Gastrocnemius medialis (tissue), 4 donors: ENCODE measurements around the gene SCN2B. TPM values are rescaled to one million over a fixed set of nuclear protein-coding genes. Genes with fewer than 3 reads are reported as not detected.

ENCODE experiments used
- ATAC-seq, 2 donors: fragments of 150-250 bp; one replicate each; pipeline ENCODE4 v1.9.1; 2016
- DNase-seq, 2 donors: peaks; one replicate each; pipeline ENCODE4 v3.0.0-alpha.2; 2019
- H3K27ac ChIP-seq, 4 donors: fragments of 200-600 bp; sonication (generic); 1 replicate in 1 of 4; 2 replicates in 3 of 4; pipeline ENCODE4 v1.5.1; 2016 to 2018; ENCODE audit warnings: mild to moderate bottlenecking in 2 of 4, moderate library complexity in 1 of 4
- H3K27me3 ChIP-seq, 3 donors: fragments of 200-600 bp; sonication (generic) in 2 of 3; 1 replicate in 1 of 3; 2 replicates in 2 of 3; pipeline versions ENCODE4 v1.5.1 to v1.6.0; 2016 to 2019; ENCODE audit warnings: mild to moderate bottlenecking in 1 of 3, moderate library complexity in 1 of 3
- H3K36me3 ChIP-seq, 2 donors: fragments of 200-600 bp; sonication (generic) in 1 of 2; one replicate each; pipeline ENCODE4 v1.5.1; 2017 to 2018
- H3K4me1 ChIP-seq, 2 donors: fragments of 200-600 bp; sonication (generic) in 1 of 2; one replicate each; pipeline ENCODE4 v1.5.1; 2016 to 2017; ENCODE audit warnings: mild to moderate bottlenecking in 2 of 2
- H3K4me3 ChIP-seq, 4 donors: fragments of 200-600 bp; sonication (generic) in 3 of 4; 1 replicate in 1 of 4; 2 replicates in 3 of 4; pipeline ENCODE4 v1.5.1; 2016 to 2019; ENCODE audit warnings: mild to moderate bottlenecking in 2 of 4
- H3K9me3 ChIP-seq, 3 donors: fragments of 200-600 bp; sonication (generic) in 2 of 3; 1 replicate in 1 of 3; 2 replicates in 2 of 3; pipeline ENCODE4 v1.5.1; 2016 to 2019
- CTCF ChIP-seq, 5 experiments: fragments of 450-650 bp in 3 of 5; fragments of 200-600 bp in 2 of 5; sonication (generic) in 2 of 5; IDR thresholded peaks in 4 of 5; conservative IDR thresholded peaks in 1 of 5; 1 replicate in 4 of 5; 2 replicates in 1 of 5; pipeline ENCODE4 v1.5.1; 2016 to 2019; ENCODE audit warnings: antibody characterized with exemption in 5 of 5, mild to moderate bottlenecking in 3 of 5, moderate library complexity in 3 of 5
- POLR2A ChIP-seq, 2 donors: fragments of 450-650 bp; IDR thresholded peaks; one replicate each; pipeline ENCODE4 v1.6.1; 2017; ENCODE audit warnings: antibody characterized with exemption in 2 of 2, mild to moderate bottlenecking in 2 of 2, moderate library complexity in 2 of 2
- in situ Hi-C, 4 donors: fragments of 200-750 bp; cut with MboI; loops; one replicate each; pipeline versions ENCODE4 v1.15.0 to v1.8.0; 2017; ENCODE audit warnings: low sequenced_read_pairs in 4 of 4
- intact Hi-C: fragments of 100-400 bp; cut with DNase I; formaldehyde crosslinking; loops from one replicate; pipeline ENCODE4 v1.15.1; 2023; ENCODE audit warnings: low total_unique reads
- total RNA-seq, 4 donors: library from RNA; depleted of rRNA; stranded (reverse); fragments of >200 nt; gene quantifications; one replicate each; pipeline versions ENCODE4 v1.1.0 to v1.2.3, GENCODE V29; 2016

Gene SCN2B
- total RNA-seq, 4 donors from 2014 or later = 0.10 to 1.9 (median 0.24) TPM; not detected in 1

GRCh38 chr11:118221419-118221818, 45.0 kb upstream of the SCN2B start:
- Histone ChIP-seq H3K4me1 (no peaks in the 10 kb centered on the region), H3K27ac (no peak overlapping the region), H3K4me3 (no peak overlapping the region), H3K9me3 (no peaks in the 10 kb centered on the region), H3K27me3 (peaks cover 0 to 6% (median 3%) of the 10 kb centered on the region in 3 donors), H3K36me3 (no peaks in the 10 kb centered on the region)
- DNase-seq (no peak), ATAC-seq (no peak)
- intact Hi-C loops = no loop called here
- in situ Hi-C loops = no loop called here
- TF ChIP-seq POLR2A (IDR thresholded peaks at IDR 0.05) = no peak
- TF ChIP-seq CTCF (IDR thresholded peaks at IDR 0.05 in 4 of 5, conservative IDR thresholded peaks at IDR 0.05 in 1 of 5) = no peak

GRCh38 chr11:118219732-118220131, 43.3 kb upstream of the SCN2B start:
- H3K27me3 ChIP-seq = peaks cover 0 to 6% (median 3%) of the 10 kb centered on the region in 3 donors
- no peak for ATAC-seq
- in situ Hi-C loops = no loop called here

GRCh38 chr11:118219244-118219643, 42.8 kb upstream of the SCN2B start:
- Histone ChIP-seq H3K4me3 (no peak overlapping the region), H3K27ac (no peak overlapping the region), H3K9me3 (no peaks in the 10 kb centered on the region), H3K4me1 (no peaks in the 10 kb centered on the region), H3K27me3 (peaks cover 0 to 9% (median 3%) of the 10 kb centered on the region in 3 donors), H3K36me3 (no peaks in the 10 kb centered on the region)
- in situ Hi-C loops = no loop called here
- intact Hi-C loops = no loop called here
- ATAC-seq (no peak), DNase-seq (no peak)
- TF ChIP-seq CTCF (IDR thresholded peaks at IDR 0.05 in 4 of 5, conservative IDR thresholded peaks at IDR 0.05 in 1 of 5) = no peak
- no peak for TF ChIP-seq POLR2A (IDR thresholded peaks at IDR 0.05)

More at GRCh38 chr11:118219732-118220131, 43.3 kb upstream of the SCN2B start:
- intact Hi-C loops = no loop called here
- Histone ChIP-seq H3K27ac (no peak overlapping the region), H3K4me1 (no peaks in the 10 kb centered on the region), H3K9me3 (no peaks in the 10 kb centered on the region), H3K36me3 (no peaks in the 10 kb centered on the region), H3K4me3 (no peak overlapping the region)
- no peak for TF ChIP-seq POLR2A (IDR thresholded peaks at IDR 0.05)
- TF ChIP-seq CTCF (IDR thresholded peaks at IDR 0.05 in 4 of 5, conservative IDR thresholded peaks at IDR 0.05 in 1 of 5) = no peak
- DNase-seq = no peak

GRCh38 chr11:118217575-118217974, 41.1 kb upstream of the SCN2B start:
- Histone ChIP-seq H3K27ac (no peak overlapping the region), H3K9me3 (no peaks in the 10 kb centered on the region), H3K36me3 (no peaks in the 10 kb centered on the region), H3K4me3 (no peak overlapping the region), H3K4me1 (no peaks in the 10 kb centered on the region), H3K27me3 (peaks cover 0 to 9% (median 3%) of the 10 kb centered on the region in 3 donors)
- intact Hi-C loops = no loop called here
- DNase-seq (no peak), ATAC-seq (no peak)
- TF ChIP-seq POLR2A (IDR thresholded peaks at IDR 0.05) (no peak), CTCF (IDR thresholded peaks at IDR 0.05 in 4 of 5, conservative IDR thresholded peaks at IDR 0.05 in 1 of 5) (no peak)
- in situ Hi-C loops = no loop called here
